Type B pancreatic cell (in vitro differentiated cells): ENCODE data around the gene SLC44A5. TPM values are rescaled to one million over a fixed set of nuclear protein-coding genes. Genes with fewer than 3 reads are reported as not detected.
"Not testable (repeated sequence)": the region's sequence is repeated elsewhere in the genome, so short reads cannot be mapped to it uniquely, and the experiment has no call there.

Experiments used
- DNase-seq: peaks from one replicate; pipeline ENCODE4 v3.0.0; 2021; ENCODE audit warnings: mixed read lengths; ENCODE audit not compliant: unreplicated experiment; ENCODE audit errors: extremely low spot score
- H3K27ac Mint-ChIP-seq: 2 replicates; pipeline ENCODE4 v1.8.0; 2021; ENCODE audit warnings: mild to moderate bottlenecking, mixed read lengths
- H3K27me3 Mint-ChIP-seq: 2 replicates; pipeline ENCODE4 v1.8.0; 2021; ENCODE audit warnings: mixed read lengths
- H3K36me3 Mint-ChIP-seq: 2 replicates; pipeline ENCODE4 v1.8.0; 2021; ENCODE audit warnings: mixed read lengths
- H3K4me1 Mint-ChIP-seq: one replicate; pipeline ENCODE4 v1.8.0; 2021; ENCODE audit warnings: mixed read lengths; ENCODE audit not compliant: unreplicated experiment
- H3K4me3 Mint-ChIP-seq: 2 replicates; pipeline ENCODE4 v1.8.0; 2021; ENCODE audit warnings: mild to moderate bottlenecking, mixed read lengths
- H3K9me3 Mint-ChIP-seq: 2 replicates; pipeline ENCODE4 v1.8.0; 2021; ENCODE audit warnings: mixed read lengths
- CTCF ChIP-seq: fragments of 200-600 bp; sonication (generic); conservative IDR thresholded peaks from 2 replicates; pipeline ENCODE4 v1.5.0; 2021; ENCODE audit warnings: antibody characterized with exemption, mild to moderate bottlenecking
- long read RNA-seq: library from polyadenylated mRNA; unstranded; transcript quantifications from one replicate; pipeline ENCODE4 v2.0.0, GENCODE V29; 2020
- total RNA-seq: library from RNA; stranded (reverse); gene quantifications from 2 replicates; pipeline ENCODE4 v1.2.1, GENCODE V29; 2021; ENCODE audit warnings: low replicate concordance

Gene SLC44A5
- total RNA-seq: 1.3 and 2.4 TPM in 2 replicates
- long read RNA-seq, partial matches to known transcripts: 1 of 4 reads
- long read RNA-seq, other reads (novel, unspliced or antisense): 3 of 4 reads

- Mint-ChIP-seq H3K27ac (no peak within 1 kb of the TSS), H3K9me3 (no peaks in the 10 kb centered on the region), H3K27me3 (peaks cover 68% of the 10 kb centered on the region), H3K4me1 (peaks cover 7% of the 10 kb centered on the region), H3K4me3 (no peak within 1 kb of the TSS), H3K36me3 (no peaks in the 10 kb centered on the region)
- TF ChIP-seq CTCF: no peak
- DNase-seq: no peak
Measured at GRCh38 chr1:75611014-75611413, at the start of gene SLC44A5. Gene SLC44A5, minus strand, starts transcription at chr1:75611114. Its CDS starts 69,667 bp downstream, at chr1:75541447.

DNA sequence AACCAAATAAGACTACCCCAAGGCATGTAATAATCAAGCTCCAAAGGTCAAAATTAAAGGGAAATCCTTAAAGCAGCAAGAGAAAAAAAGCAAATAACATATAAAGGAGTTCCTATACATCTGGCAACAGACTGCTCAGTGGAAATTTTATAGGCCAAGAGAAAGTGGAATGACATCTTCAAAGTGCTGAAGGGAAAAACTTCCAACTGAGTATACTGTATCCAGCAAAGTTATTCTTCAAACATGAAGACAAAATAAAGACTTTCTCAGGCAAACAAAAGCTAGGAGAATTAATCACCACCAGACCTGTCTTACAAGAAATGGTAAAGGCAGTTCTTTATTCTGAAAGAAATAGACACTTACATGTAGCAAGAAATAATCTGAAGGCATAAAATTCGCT lies 45.0 kb upstream of the SLC44A5 start:
- H3K27me3 Mint-ChIP-seq: peaks cover 3% of the 10 kb centered on the region
- H3K27ac Mint-ChIP-seq: no peak overlapping the region
- TF ChIP-seq CTCF: no peak
- H3K4me3 Mint-ChIP-seq: no peak overlapping the region
- no peaks in the 10 kb centered on the region for H3K36me3 Mint-ChIP-seq
- no peaks in the 10 kb centered on the region for H3K9me3 Mint-ChIP-seq
- no peak for DNase-seq
- H3K4me1 Mint-ChIP-seq: no peaks in the 10 kb centered on the region

DNA sequence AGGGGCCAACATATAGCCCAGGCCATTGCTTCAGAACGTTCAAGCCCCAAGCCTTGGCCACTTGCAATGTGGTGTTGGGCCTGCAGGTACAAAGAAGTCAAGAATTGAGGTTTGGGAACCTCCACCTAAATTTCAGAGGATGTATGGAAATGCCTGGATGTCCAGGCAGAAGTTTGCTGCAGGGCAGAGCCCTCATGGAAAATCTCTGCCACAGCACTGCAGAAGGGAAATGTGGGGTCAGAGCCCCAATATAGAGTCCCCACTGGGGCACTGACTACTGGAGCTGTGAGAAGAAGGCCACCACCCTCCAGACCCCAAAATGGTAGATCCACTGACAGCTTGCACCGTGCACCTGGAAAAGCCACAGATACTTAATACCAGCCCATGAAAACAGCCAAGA lies 36.3 kb upstream of the SLC44A5 start:
- H3K27ac Mint-ChIP-seq, H3K9me3 Mint-ChIP-seq, H3K4me3 Mint-ChIP-seq, H3K4me1 Mint-ChIP-seq, H3K36me3 Mint-ChIP-seq, DNase-seq, H3K27me3 Mint-ChIP-seq: not testable (repeated sequence)

GRCh38 chr1:75645153-75645552 lies 34.2 kb upstream of the SLC44A5 start:
- not testable (repeated sequence) for H3K4me1 Mint-ChIP-seq, H3K27ac Mint-ChIP-seq, H3K27me3 Mint-ChIP-seq, DNase-seq, H3K9me3 Mint-ChIP-seq, H3K4me3 Mint-ChIP-seq, H3K36me3 Mint-ChIP-seq

DNA sequence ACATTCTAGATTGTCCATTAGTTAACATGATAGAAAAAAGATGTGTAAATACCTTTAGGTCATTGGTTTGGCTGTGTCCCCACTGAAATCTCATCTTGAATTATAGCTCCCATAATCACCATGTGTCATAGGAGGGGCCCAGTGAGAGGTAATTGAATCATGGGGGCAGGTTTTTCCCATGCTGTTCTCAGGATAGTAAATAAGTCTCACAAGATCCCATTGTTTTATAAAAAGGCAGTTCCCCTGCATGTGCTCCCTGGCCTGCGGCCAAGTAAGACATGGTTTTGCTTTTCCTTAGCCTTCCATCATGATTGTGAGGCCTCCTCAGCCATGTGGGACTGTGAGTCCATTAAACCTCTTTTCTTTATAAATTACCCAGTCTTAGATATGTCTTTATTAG lies 32.5 kb upstream of the SLC44A5 start:
- no peak overlapping the region for H3K27ac Mint-ChIP-seq
- H3K4me3 Mint-ChIP-seq: no peak overlapping the region
- peaks cover 6% of the 10 kb centered on the region for H3K27me3 Mint-ChIP-seq
- H3K4me1 Mint-ChIP-seq: peaks cover 7% of the 10 kb centered on the region
- no peak for DNase-seq
- H3K9me3 Mint-ChIP-seq: no peaks in the 10 kb centered on the region
- TF ChIP-seq CTCF: no peak
- no peaks in the 10 kb centered on the region for H3K36me3 Mint-ChIP-seq

GRCh38 chr1:75641325-75641724 lies 30.4 kb upstream of the SLC44A5 start:
- Mint-ChIP-seq H3K36me3 (no peaks in the 10 kb centered on the region), H3K27me3 (peaks cover 6% of the 10 kb centered on the region), H3K27ac (no peak overlapping the region), H3K9me3 (no peaks in the 10 kb centered on the region), H3K4me1 (peaks cover 7% of the 10 kb centered on the region), H3K4me3 (no peak overlapping the region)
- DNase-seq: no peak
- TF ChIP-seq CTCF: no peak

GRCh38 chr1:75640137-75640536 lies 29.2 kb upstream of the SLC44A5 start:
- no peak overlapping the region for H3K4me3 Mint-ChIP-seq
- no peak overlapping the region for H3K27ac Mint-ChIP-seq
- DNase-seq: no peak

More at GRCh38 chr1:75640137-75640536, 29.2 kb upstream of the SLC44A5 start:
- Mint-ChIP-seq H3K27me3 (peaks cover 6% of the 10 kb centered on the region), H3K36me3 (no peaks in the 10 kb centered on the region), H3K9me3 (no peaks in the 10 kb centered on the region), H3K4me1 (peaks cover 7% of the 10 kb centered on the region)
- no peak for TF ChIP-seq CTCF
